ENCODE data around the gene IGF2R.
A peak's percentile ranks its signal among the peaks of the same experiment; 100 is the strongest.

IGF2R gene

DNA sequence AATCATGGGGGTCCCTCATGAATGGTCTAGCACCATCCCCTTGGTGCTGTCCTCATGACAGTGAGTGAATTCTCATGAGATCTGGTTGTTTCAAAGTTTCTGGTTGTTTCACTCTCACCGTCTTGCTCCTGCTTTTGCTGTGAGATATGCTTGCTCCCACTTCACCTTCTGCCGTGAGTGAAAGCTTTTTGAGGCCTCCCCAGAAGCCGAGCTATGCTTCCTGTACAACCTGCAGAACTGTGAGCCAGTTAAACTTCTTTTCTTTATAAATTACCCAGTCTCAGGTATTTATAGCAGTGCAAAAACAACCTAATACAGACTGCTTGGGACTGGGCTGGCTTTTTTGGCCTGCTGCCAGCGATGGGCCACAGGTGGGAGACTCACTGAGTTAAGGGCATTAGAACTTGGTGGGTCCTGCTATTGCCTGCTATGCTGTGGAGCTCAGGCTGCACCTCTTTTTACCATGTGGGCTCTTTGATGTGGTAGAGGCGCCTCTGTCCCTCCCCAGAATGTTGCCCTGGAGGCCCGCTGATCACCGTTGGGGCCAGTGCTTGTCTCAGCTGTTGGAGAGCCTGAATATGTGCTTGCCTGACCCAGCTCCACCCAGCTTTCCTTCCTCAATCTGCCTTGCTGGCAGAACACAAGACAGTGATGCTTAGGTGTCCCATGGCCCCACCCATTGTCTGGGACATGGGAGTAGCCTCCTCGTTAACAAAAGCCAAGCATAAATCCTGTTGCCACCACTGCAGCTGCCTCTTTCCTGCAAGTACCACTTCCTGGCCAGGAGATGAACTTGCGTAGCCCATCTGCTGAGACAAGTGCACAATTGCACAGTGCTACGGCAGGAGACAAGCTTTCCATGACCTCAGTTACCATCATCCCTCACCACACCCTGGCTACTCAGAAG lies 47.1 kb downstream of the IGF2R start:
- H3K4me3 ChIP-seq (ENCODE audit: low read length), result no peak overlapping the region
- peaks cover 32% of the 10 kb centered on the region for H3K36me3 ChIP-seq (ENCODE audit: control insufficient read depth, insufficient read depth, low read length, severe bottlenecking)
- DNase-seq (ENCODE audit: low read depth), result no peak

GRCh38 chr6:160022101-160022500 lies 53.2 kb downstream of the IGF2R start:
- Histone ChIP-seq H3K4me3 (ENCODE audit: low read length) (no peak overlapping the region), H3K27me3 (replicated peaks; ENCODE audit: control insufficient read depth, insufficient read depth, low read length) (no peaks in the 10 kb centered on the region), H3K4me1 (ENCODE audit: control insufficient read depth, insufficient read depth, low read length) (no peaks in the 10 kb centered on the region), H3K9ac (ENCODE audit: low read length) (no peak overlapping the region), H3K9me3 (ENCODE audit: control insufficient read depth, low read length) (no peaks in the 10 kb centered on the region), H3K36me3 (ENCODE audit: control insufficient read depth, insufficient read depth, low read length, severe bottlenecking) (peaks cover 30% of the 10 kb centered on the region)
- DNase-seq (ENCODE audit: low read depth), result no peak

More for the DNA sequence above, 47.1 kb downstream of the IGF2R start:
- H3K4me1 ChIP-seq (ENCODE audit: control insufficient read depth, insufficient read depth, low read length), result peaks cover under 1% of the 10 kb centered on the region
- H3K9me3 ChIP-seq (ENCODE audit: control insufficient read depth, low read length), result no peaks in the 10 kb centered on the region
- H3K9ac ChIP-seq (ENCODE audit: low read length), result no peak overlapping the region
- H3K27me3 ChIP-seq (replicated peaks; ENCODE audit: control insufficient read depth, insufficient read depth, low read length), result no peaks in the 10 kb centered on the region

- Histone ChIP-seq H3K9me3 (ENCODE audit: control insufficient read depth, low read length) (no peaks in the 10 kb centered on the region), H3K4me1 (ENCODE audit: control insufficient read depth, insufficient read depth, low read length) (no peaks in the 10 kb centered on the region), H3K36me3 (ENCODE audit: control insufficient read depth, insufficient read depth, low read length, severe bottlenecking) (peaks cover 36% of the 10 kb centered on the region), H3K27me3 (replicated peaks; ENCODE audit: control insufficient read depth, insufficient read depth, low read length) (no peaks in the 10 kb centered on the region), H3K4me3 (ENCODE audit: low read length) (no peak overlapping the region), H3K9ac (ENCODE audit: low read length) (no peak overlapping the region)
- DNase-seq (ENCODE audit: low read depth), result no peak
Observed at GRCh38 chr6:160022793-160023192, 53.9 kb downstream of the IGF2R start.

DNA sequence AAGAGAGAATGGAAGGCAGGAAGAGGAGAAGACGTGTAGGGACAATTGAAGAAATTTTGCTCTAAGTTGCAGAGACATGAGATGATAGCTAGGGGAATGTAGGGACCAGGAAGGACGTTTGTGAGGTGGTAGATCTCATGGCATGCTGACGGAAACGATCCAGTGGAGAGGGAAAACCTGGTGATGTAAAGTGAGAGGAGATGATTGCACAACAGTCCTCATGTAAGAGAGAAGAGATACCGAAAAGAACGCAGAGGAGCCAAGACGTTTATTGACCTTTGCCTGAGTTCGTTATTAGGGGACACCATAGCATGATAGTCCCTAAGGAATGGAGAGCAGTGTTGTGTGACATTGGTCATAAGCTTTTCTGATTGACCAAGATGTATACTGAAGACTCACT lies 55.3 kb downstream of the IGF2R start:
- Histone ChIP-seq H3K4me3 (ENCODE audit: low read length) (no peak overlapping the region), H3K9me3 (ENCODE audit: control insufficient read depth, low read length) (no peaks in the 10 kb centered on the region), H3K27me3 (replicated peaks; ENCODE audit: control insufficient read depth, insufficient read depth, low read length) (no peaks in the 10 kb centered on the region), H3K4me1 (ENCODE audit: control insufficient read depth, insufficient read depth, low read length) (no peaks in the 10 kb centered on the region), H3K9ac (ENCODE audit: low read length) (no peak overlapping the region), H3K36me3 (ENCODE audit: control insufficient read depth, insufficient read depth, low read length, severe bottlenecking) (peaks cover 43% of the 10 kb centered on the region)
- no peak for DNase-seq (ENCODE audit: low read depth)

DNA sequence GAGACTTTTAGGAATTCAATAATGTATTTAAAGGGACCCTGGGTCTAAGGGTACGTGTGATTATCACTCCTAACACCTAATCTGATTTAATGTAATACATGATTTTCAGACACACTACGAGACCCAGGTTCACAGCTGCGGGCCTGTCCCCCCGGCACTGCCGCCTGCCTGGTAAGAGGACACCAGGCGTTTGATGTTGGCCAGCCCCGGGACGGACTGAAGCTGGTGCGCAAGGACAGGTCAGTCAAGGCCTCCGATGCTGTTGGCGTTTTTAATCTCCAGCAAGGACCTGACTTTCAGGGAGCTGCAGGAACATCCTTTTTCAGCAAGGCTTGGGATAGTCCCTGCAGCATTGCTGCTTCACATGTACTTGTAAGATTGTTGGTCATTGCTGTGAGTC lies 58.2 kb downstream of the IGF2R start:
- H3K36me3 ChIP-seq (ENCODE audit: control insufficient read depth, insufficient read depth, low read length, severe bottlenecking), result peaks cover 59% of the 10 kb centered on the region
- H3K9ac ChIP-seq (ENCODE audit: low read length), result no peak overlapping the region
- DNase-seq (ENCODE audit: low read depth), result no peak
- H3K4me3 ChIP-seq (ENCODE audit: low read length), result no peak overlapping the region
- peaks cover 18% of the 10 kb centered on the region for H3K4me1 ChIP-seq (ENCODE audit: control insufficient read depth, insufficient read depth, low read length)
- no peaks in the 10 kb centered on the region for H3K9me3 ChIP-seq (ENCODE audit: control insufficient read depth, low read length)
- H3K27me3 ChIP-seq (replicated peaks; ENCODE audit: control insufficient read depth, insufficient read depth, low read length), result no peaks in the 10 kb centered on the region

GRCh38 chr6:160027931-160028330 lies 59.0 kb downstream of the IGF2R start:
- H3K36me3 ChIP-seq (ENCODE audit: control insufficient read depth, insufficient read depth, low read length, severe bottlenecking), result peaks cover 68% of the 10 kb centered on the region

GRCh38 chr6:160028487-160029275 lies 59.8 kb downstream of the IGF2R start:
- peaks cover 75% of the 10 kb centered on the region for H3K36me3 ChIP-seq (ENCODE audit: control insufficient read depth, insufficient read depth, low read length, severe bottlenecking)

More at GRCh38 chr6:160027931-160028330, 59.0 kb downstream of the IGF2R start:
- H3K9me3 ChIP-seq (ENCODE audit: control insufficient read depth, low read length), result no peaks in the 10 kb centered on the region
- H3K4me3 ChIP-seq (ENCODE audit: low read length), result no peak overlapping the region
- no peaks in the 10 kb centered on the region for H3K27me3 ChIP-seq (replicated peaks; ENCODE audit: control insufficient read depth, insufficient read depth, low read length)
- peak; percentile 59 for DNase-seq (ENCODE audit: low read depth)
- H3K4me1 ChIP-seq (ENCODE audit: control insufficient read depth, insufficient read depth, low read length), result peaks cover 18% of the 10 kb centered on the region
- no peak overlapping the region for H3K9ac ChIP-seq (ENCODE audit: low read length)

DNA sequence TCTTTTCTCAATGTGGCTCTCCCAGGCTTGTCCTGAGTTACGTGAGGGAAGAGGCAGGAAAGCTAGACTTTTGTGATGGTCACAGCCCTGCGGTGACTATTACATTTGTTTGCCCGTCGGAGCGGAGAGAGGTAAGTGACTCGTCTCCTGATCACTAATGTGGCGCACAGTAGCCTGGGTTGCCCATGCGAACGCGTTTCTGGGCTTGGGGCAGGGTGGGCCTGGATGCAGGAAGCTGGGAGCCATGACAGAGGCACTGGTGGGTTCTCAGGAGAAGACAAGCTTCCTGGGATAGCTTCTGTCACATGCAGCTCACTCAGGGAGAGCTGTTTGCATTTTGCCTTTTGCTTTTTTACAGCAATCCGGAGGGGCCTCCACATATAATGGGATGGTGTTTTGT lies 60.6 kb downstream of the IGF2R start:
- DNase-seq (ENCODE audit: low read depth), result no peak
- H3K36me3 ChIP-seq (ENCODE audit: control insufficient read depth, insufficient read depth, low read length, severe bottlenecking), result peaks cover 77% of the 10 kb centered on the region

More at GRCh38 chr6:160028487-160029275, 59.8 kb downstream of the IGF2R start:
- no peak overlapping the region for H3K4me3 ChIP-seq (ENCODE audit: low read length)
- H3K4me1 ChIP-seq (ENCODE audit: control insufficient read depth, insufficient read depth, low read length), result peaks cover 18% of the 10 kb centered on the region
- H3K9me3 ChIP-seq (ENCODE audit: control insufficient read depth, low read length), result no peaks in the 10 kb centered on the region
- H3K9ac ChIP-seq (ENCODE audit: low read length), result no peak overlapping the region
- H3K27me3 ChIP-seq (replicated peaks; ENCODE audit: control insufficient read depth, insufficient read depth, low read length), result no peaks in the 10 kb centered on the region
- DNase-seq (ENCODE audit: low read depth), result no peak

GRCh38 chr6:160030103-160030502 lies 61.2 kb downstream of the IGF2R start:
- DNase-seq (ENCODE audit: low read depth), result peak; percentile 97
- H3K27me3 ChIP-seq (replicated peaks; ENCODE audit: control insufficient read depth, insufficient read depth, low read length), result no peaks in the 10 kb centered on the region
- H3K4me3 ChIP-seq (ENCODE audit: low read length), result peak overlapping the region; percentile 13
- H3K9me3 ChIP-seq (ENCODE audit: control insufficient read depth, low read length), result no peaks in the 10 kb centered on the region
- H3K4me1 ChIP-seq (ENCODE audit: control insufficient read depth, insufficient read depth, low read length), result peaks cover 18% of the 10 kb centered on the region
- H3K9ac ChIP-seq (ENCODE audit: low read length), result no peak overlapping the region
- H3K36me3 ChIP-seq (ENCODE audit: control insufficient read depth, insufficient read depth, low read length, severe bottlenecking), result peaks cover 77% of the 10 kb centered on the region

More for the DNA sequence above, 60.6 kb downstream of the IGF2R start:
- Histone ChIP-seq H3K4me3 (ENCODE audit: low read length) (no peak overlapping the region), H3K9me3 (ENCODE audit: control insufficient read depth, low read length) (no peaks in the 10 kb centered on the region), H3K4me1 (ENCODE audit: control insufficient read depth, insufficient read depth, low read length) (peaks cover 18% of the 10 kb centered on the region), H3K27me3 (replicated peaks; ENCODE audit: control insufficient read depth, insufficient read depth, low read length) (no peaks in the 10 kb centered on the region), H3K9ac (ENCODE audit: low read length) (no peak overlapping the region)

GRCh38 chr6:160031442-160031841 lies 62.6 kb downstream of the IGF2R start:
- Histone ChIP-seq H3K4me3 (ENCODE audit: low read length) (no peak overlapping the region), H3K9me3 (ENCODE audit: control insufficient read depth, low read length) (no peaks in the 10 kb centered on the region), H3K27me3 (replicated peaks; ENCODE audit: control insufficient read depth, insufficient read depth, low read length) (no peaks in the 10 kb centered on the region), H3K36me3 (ENCODE audit: control insufficient read depth, insufficient read depth, low read length, severe bottlenecking) (peaks cover 72% of the 10 kb centered on the region), H3K9ac (ENCODE audit: low read length) (no peak overlapping the region), H3K4me1 (ENCODE audit: control insufficient read depth, insufficient read depth, low read length) (peaks cover 27% of the 10 kb centered on the region)
- no peak for DNase-seq (ENCODE audit: low read depth)

GRCh38 chr6:160031871-160032270 lies 63.0 kb downstream of the IGF2R start:
- Histone ChIP-seq H3K9me3 (ENCODE audit: control insufficient read depth, low read length) (no peaks in the 10 kb centered on the region), H3K9ac (ENCODE audit: low read length) (no peak overlapping the region), H3K4me1 (ENCODE audit: control insufficient read depth, insufficient read depth, low read length) (peaks cover 31% of the 10 kb centered on the region), H3K36me3 (ENCODE audit: control insufficient read depth, insufficient read depth, low read length, severe bottlenecking) (peaks cover 67% of the 10 kb centered on the region), H3K27me3 (replicated peaks; ENCODE audit: control insufficient read depth, insufficient read depth, low read length) (no peaks in the 10 kb centered on the region), H3K4me3 (ENCODE audit: low read length) (no peak overlapping the region)
- no peak for DNase-seq (ENCODE audit: low read depth)

Data from adipocyte (in vitro differentiated cells).